Stimulated activated CD8-positive, alpha-beta memory T cell treated with anti-CD3 and anti-CD28 coated beads, Interleukin-7, amount 100 ng/mL, for 48 hours (primary cell): ENCODE measurements around the gene NAP1L4.

Experiments used
- DNase-seq, 2 donors: peaks; one replicate each; pipeline ENCODE4 v3.0.0-alpha.2; 2020; ENCODE audit warnings: low read depth in 1 of 2; ENCODE audit errors: extremely low read depth in 1 of 2

NAP1L4 gene

GRCh38 chr11:2995893-2996554, 3.9 kb upstream of the NAP1L4 start:
- no peak for DNase-seq

DNA sequence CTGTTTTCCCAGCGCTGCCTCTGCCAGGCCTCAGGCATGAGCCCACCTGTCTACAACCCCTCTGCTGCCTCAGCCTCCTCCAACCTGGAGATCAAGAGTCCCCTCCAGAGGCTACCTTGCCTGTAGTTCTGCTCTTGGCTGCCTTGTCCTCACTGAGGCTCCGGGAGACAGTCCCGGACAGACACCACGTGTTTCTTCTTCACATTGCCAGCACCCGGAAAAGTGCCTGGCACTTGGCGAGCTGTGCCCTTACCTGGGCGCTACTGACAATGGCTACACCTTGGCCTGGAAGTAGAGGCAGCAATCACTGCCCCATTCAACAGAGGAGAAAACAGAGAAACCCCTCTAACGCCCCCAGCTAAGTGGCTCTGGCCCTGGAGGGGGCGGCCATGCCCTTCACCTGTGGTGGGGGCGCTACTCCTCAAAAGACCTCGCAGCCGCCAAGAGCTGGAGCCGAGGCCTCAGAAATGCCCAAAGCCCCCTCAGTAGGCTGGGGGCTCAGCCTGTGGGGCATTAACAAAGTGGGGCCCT, 3.0 kb upstream of the NAP1L4 start:
- DNase-seq: no peak

DNA sequence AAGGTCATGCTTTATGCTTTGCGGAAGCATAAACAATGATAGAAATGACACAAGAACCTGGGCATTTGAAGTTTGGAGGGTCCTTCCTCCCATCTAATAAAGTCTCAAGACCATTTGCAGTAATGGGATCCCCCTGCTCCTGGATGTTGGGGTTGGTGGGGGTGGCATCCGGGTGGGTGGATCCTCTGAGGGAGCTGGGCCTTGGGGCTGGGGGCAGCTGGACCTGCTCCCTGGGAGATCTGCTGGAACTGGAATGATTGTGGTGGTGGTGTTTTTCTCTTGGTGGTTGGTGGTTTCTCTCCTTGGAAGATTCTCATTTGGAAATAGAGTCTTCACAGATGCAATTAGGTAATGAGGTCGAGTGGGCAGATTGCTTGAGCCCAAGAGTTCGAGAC, 2.2 kb upstream of the NAP1L4 start:
- DNase-seq: no peak

- no peak for DNase-seq
Measured at GRCh38 chr11:2992997-2993325, 832 bp upstream of the NAP1L4 start.

DNA sequence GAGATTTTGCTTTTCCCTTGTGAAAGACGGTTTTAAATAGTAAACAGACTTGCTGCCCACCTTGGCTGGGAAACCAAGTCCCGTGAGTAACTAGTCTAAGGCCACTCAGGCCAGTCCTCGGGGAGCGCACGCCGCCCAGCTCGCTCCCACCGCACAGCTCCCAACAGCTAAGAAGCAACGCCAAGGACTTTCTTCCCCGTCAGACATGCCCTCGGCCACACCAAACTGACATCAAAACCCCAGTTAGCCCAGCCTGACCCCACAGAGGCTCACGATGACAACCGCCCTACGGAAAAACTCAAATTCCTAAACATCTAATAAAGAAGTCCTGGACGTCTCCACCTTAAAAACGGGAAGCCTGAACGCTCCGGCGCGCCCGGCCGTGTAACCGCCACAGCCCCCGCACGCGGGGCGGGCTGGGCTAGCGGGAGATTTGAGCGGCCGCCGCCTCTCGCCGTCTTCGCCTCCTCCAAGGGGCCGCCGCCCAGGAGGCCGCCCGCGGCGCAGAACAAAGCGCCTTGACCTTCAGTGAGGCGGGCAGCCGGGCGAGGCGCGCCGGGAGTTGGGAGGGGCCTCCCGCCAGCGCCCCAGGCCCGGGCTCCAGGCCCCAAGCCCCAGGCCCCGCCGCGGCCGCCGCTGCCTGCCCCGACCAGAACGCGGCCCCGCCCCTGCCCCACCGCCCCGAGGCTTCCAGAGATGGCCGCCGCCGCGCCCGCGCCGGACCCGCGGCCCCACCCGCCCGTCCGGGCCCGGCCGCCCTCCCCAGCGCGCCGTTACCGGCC, 486 bp downstream of the NAP1L4 start:
- DNase-seq: no peak

DNA sequence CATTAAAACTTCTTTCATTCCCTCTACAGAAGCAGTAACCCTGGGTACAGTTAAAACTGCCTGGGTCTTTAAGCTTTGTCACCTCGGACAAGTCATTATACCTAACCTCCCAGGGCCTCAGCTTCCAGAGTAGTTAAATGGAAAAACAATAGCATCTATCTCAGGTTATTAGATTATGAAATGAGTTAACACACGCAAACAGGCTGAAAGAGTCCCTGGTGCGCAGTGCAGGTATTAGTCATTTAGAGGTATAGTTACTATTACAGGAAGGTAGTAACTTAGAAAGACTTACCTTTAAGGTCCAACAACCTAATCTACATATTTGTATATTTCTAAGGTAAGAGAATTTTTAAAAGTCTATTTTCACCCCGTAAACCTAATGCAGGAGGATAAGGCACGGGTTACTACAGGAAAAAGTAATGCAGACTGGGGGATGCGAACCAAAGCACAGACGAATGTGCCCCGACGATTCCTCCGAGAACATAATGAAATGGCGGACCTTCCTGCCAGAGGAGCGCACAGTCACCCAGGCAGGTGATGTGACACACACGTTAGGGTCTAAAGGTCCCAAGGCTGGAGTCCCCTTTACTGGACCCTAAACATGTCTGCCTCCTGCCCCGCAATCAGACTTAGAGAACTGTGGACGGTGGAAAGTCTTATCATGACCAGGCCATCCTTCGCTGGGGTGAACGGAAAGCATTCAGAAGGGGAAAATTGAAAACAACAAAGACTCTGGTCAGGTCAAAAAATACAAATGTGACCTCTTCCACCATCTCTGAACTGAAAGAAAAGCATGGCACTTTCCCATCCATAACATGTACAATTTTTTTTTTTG, 1.3 kb downstream of the NAP1L4 start:
- peak in 1 of 2 donors; percentile 41 for DNase-seq

DNA sequence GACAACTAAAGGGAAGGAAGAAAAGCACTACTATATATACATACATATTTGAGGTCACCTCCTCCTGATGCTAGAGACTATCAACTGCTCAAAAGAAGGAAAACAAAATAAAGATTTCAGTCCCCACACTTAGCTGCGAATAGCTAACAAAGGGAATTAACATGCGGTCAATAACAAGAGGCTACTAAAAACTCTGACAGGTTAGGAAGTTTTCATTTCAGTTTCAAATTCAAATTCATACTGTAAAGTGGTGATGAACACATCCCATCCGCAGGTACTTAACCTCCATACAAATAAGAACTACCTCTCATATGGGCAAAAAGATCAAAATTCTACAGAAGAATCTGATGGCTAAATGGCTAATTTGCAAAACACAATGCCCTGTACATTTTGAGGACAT, 2.6 kb downstream of the NAP1L4 start:
- DNase-seq: no peak

DNA sequence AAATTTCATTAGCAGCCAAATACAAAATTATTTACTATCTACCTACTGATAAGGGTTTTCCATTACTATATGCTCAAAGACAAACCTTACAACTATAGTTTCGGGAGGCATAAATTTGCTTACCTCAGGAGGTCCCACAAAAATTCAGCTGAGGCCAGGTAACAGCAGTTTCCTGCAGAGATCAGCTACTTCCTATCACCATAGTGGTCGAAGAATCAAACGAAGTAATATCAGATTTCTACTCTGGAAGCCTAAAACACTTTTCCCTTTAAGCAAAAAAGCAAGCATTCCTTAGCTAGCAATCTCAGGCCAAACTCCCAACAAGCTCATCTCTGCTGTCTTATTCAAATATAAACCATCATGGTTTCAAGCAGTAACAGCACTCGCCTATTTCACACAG, 3.1 kb downstream of the NAP1L4 start:
- DNase-seq: no peak

- DNase-seq: peak in 1 of 2 donors; percentile 22
Measured at GRCh38 chr11:2987881-2988861, 4.0 kb downstream of the NAP1L4 start.

GRCh38 chr11:2983908-2984307, 8.2 kb downstream of the NAP1L4 start:
- no peak for DNase-seq

GRCh38 chr11:2982214-2982613, 9.9 kb downstream of the NAP1L4 start:
- DNase-seq: no peak

- no peak for DNase-seq
Measured at GRCh38 chr11:2981130-2981529, 11.0 kb downstream of the NAP1L4 start.

DNA sequence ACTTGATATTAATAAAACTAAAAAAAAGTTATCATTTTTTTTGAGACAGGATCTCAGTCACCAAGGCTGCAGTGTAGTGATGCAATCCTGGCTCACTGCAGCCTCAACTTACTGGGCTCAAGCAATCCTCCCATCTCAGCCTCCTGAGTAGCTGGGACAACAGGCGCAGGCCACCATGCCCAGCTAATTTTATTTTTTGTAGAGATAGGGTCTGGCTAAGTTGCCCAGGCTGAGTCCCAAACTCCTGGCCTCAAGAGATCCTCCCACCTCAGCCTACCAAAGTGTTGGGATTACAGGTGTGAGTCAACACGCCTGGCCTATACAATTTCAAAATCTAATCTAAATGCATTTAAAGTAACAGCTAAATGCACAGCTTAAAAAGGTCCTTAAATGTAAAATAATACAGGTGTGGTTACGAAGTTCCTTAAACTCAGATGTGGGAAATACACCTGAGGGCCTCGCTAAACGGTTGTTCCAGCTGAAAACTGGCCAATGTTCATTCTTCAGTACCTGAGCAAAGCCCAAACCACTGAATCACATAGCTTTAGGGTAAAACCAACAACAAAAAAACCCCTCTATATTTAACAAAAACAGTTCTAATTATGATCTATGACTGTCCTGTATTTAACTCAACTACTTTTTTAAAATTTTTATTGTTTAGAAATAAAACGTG, 11.8 kb downstream of the NAP1L4 start:
- no peak for DNase-seq

DNA sequence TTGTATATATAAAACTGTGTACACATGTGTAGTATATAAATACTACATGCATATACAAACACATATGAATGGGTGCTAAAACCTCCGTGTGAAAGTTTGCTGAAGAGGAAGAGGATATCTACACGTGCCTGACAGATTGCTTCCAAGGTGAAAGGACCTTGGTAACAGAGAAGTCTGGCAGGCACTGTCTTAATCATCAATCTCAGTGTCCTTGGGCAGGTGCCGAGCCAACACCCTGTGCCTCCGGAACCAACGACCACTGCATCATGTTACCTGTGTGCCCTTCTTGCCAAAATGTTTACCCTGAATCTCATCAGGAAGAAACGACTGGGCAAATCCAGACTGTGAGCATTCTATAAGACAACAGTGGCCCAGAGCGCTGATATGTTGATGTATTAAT, 15.0 kb downstream of the NAP1L4 start:
- no peak for DNase-seq

GRCh38 chr11:2976294-2977063, 15.7 kb downstream of the NAP1L4 start:
- DNase-seq: no peak

DNA sequence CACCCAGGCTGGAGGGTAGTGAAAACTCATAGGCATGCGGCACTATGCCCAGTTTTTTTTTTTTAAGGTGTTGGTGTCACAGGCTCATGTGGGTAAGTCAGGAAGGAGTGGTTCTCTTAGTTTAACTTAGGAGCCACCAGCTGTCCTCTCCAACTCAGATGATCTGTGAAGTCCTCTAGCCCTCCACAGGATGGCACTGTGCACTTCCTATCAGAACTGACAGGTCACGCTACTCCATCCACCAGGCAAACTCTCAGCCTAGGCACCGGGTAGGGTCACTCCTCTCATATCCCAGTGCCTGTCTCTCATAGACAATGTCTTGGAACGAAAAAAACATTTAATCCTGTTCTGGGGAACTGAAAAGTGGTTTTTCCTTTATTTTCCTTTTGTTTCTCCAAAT, 16.5 kb downstream of the NAP1L4 start:
- no peak for DNase-seq

DNA sequence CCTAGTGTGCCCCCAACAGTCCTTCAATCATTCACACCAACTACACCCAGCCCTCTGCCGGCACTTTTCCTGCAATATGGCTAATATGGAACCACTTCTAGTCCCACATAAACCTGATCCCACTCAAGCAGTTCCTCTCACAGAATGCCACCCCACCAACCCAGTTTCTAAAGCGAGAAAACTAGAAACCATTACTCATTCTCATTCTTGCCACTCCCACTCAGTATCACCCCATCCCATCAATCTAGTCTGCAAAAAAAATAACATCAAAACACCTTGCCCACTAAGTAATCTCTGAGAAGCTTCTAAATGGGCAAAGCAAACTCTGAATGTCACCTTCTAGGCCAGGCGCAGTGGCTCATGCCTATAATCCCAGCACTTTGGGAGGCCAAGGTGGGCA, 17.9 kb downstream of the NAP1L4 start:
- DNase-seq: no peak

DNA sequence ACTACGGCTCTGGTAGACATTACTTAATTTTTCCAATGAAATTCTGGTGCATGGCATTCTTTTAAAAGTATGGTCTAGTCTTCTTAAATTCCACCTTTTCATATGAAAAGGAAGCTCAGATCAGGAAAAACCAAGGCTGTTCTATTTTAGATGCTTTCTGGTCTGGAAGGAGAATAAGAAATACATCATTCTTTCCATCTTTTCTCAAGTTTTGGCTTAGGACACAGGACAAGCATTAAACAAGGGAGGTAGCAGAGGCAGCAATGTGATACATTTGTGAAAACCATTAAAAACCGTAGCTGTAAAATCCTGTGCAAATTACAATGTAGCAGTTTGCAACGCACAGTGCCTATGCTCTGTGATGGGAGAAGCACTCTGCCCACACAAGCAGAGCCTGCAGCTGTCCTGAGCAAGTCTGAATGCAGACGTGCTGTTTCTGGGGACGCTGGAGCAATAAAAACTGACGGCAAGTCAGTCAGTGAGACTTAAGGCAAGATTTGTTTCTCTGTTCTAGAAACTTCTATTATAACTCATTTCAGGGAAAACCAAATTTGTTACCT, 23.7 kb downstream of the NAP1L4 start:
- DNase-seq: no peak

DNA sequence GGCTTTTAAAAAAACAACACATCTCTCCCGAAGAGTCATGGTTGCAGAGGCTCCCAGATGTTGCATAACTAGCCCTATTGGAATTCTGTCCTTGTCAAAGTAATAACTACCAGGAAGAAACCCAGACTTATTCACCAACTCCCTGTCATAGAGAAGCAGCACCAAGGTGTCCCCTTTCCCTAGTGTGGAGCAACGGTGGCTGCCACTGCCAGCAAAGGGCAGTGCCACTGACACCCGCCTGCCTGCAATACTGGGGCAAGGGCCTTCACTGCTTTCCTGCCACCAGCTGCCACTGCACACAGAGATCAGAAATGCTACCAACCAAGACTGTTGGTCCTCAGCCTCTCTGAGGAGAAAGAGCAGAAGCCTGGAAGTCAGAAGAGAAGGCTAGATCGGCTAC, 27.3 kb downstream of the NAP1L4 start:
- DNase-seq: no peak
